Type B pancreatic cell (in vitro differentiated cells): ENCODE results near the gene PMEPA1. TPM values are rescaled to one million over a fixed set of nuclear protein-coding genes. Genes with fewer than 3 reads are reported as not detected.

Source experiments
- DNase-seq: peaks from one replicate; pipeline ENCODE4 v3.0.0; 2021; ENCODE audit warnings: mixed read lengths; ENCODE audit not compliant: unreplicated experiment; ENCODE audit errors: extremely low spot score
- H3K27ac Mint-ChIP-seq: 2 replicates; pipeline ENCODE4 v1.8.0; 2021; ENCODE audit warnings: mild to moderate bottlenecking, mixed read lengths
- H3K27me3 Mint-ChIP-seq: 2 replicates; pipeline ENCODE4 v1.8.0; 2021; ENCODE audit warnings: mixed read lengths
- H3K36me3 Mint-ChIP-seq: 2 replicates; pipeline ENCODE4 v1.8.0; 2021; ENCODE audit warnings: mixed read lengths
- H3K4me1 Mint-ChIP-seq: one replicate; pipeline ENCODE4 v1.8.0; 2021; ENCODE audit warnings: mixed read lengths; ENCODE audit not compliant: unreplicated experiment
- H3K4me3 Mint-ChIP-seq: 2 replicates; pipeline ENCODE4 v1.8.0; 2021; ENCODE audit warnings: mild to moderate bottlenecking, mixed read lengths
- H3K9me3 Mint-ChIP-seq: 2 replicates; pipeline ENCODE4 v1.8.0; 2021; ENCODE audit warnings: mixed read lengths
- total RNA-seq: library from RNA; stranded (reverse); gene quantifications from 2 replicates; pipeline ENCODE4 v1.2.1, GENCODE V29; 2021; ENCODE audit warnings: low replicate concordance
- TF ChIP-seq, protein P1 (sequence below): fragments of 200-600 bp; sonication (generic); conservative IDR thresholded peaks from 2 replicates; pipeline ENCODE4 v1.5.0; 2021; ENCODE audit warnings: antibody characterized with exemption, mild to moderate bottlenecking

PMEPA1 gene
- total RNA-seq, 1 donor from 2014 or later, result 8.8 TPM

DNA sequence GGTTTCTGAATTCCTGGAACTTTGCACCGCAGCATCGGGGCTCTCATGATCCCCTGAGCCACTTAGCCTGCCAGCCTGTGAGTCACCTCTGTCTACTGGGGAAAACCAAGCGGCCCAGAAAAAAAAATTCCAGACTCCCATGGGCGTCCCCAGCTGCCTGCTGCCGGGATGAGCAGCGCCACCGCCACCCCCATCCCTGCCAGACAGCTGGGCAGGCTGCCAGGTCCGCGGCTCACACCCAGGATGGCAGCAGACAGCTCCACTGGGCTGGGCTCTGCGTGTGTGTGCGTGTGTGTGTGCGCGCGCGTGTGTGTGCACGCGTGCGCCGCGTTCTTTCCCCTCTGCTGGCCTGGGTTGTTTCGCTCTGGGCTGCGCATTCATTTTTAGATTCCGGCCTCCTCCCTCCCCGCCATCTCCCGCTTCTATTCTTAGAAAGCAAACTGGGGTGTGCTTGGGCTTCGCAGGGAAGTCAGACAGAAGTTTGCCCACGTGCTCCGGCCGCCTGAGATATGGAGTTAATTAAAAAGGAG is 38.9 kb upstream of the PMEPA1 start:
- H3K36me3 Mint-ChIP-seq, result no peaks in the 10 kb centered on the region
- H3K27me3 Mint-ChIP-seq, result peaks cover 12% of the 10 kb centered on the region
- no peak for DNase-seq
- H3K27ac Mint-ChIP-seq, result no peak overlapping the region
- H3K4me1 Mint-ChIP-seq, result peaks cover 13% of the 10 kb centered on the region
- H3K9me3 Mint-ChIP-seq, result no peaks in the 10 kb centered on the region
- TF ChIP-seq, protein P1, sequence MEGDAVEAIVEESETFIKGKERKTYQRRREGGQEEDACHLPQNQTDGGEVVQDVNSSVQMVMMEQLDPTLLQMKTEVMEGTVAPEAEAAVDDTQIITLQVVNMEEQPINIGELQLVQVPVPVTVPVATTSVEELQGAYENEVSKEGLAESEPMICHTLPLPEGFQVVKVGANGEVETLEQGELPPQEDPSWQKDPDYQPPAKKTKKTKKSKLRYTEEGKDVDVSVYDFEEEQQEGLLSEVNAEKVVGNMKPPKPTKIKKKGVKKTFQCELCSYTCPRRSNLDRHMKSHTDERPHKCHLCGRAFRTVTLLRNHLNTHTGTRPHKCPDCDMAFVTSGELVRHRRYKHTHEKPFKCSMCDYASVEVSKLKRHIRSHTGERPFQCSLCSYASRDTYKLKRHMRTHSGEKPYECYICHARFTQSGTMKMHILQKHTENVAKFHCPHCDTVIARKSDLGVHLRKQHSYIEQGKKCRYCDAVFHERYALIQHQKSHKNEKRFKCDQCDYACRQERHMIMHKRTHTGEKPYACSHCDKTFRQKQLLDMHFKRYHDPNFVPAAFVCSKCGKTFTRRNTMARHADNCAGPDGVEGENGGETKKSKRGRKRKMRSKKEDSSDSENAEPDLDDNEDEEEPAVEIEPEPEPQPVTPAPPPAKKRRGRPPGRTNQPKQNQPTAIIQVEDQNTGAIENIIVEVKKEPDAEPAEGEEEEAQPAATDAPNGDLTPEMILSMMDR, result no peak
- no peak overlapping the region for H3K4me3 Mint-ChIP-seq

DNA sequence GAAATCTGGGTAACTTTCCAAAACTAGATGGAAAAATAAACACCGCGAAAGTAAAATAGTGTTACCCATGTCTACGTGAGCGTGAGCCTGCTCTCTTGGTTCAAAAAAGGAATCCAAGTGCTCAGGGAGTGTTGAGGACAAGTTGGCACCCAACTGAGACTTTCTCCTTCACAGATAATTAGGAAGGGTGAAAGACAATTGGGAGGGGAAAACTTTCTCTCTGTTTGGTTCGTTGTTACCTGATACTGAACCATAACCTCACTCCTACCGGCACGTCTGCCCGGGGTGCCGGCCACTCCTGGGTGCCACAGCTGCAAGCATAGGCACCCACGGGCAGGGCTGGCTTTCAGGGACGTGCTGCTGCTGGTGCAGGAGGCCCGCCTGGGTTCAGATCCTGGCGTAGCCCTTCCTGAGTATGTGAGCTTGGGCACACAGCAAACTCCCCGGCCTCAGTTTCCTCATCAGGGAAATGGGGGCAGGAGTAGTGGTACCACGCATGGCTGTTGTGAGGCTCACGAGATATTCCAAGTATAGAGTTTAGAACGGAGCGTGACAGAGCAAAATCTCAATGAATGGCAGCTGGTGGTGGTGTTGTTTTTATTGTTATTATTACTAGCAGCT is 38.2 kb upstream of the PMEPA1 start:
- Mint-ChIP-seq H3K36me3 (no peaks in the 10 kb centered on the region), H3K27ac (no peak overlapping the region), H3K27me3 (peaks cover 6% of the 10 kb centered on the region), H3K4me3 (no peak overlapping the region), H3K9me3 (no peaks in the 10 kb centered on the region), H3K4me1 (peaks cover 17% of the 10 kb centered on the region)
- no peak for DNase-seq
- TF ChIP-seq, protein P1, result no peak

DNA sequence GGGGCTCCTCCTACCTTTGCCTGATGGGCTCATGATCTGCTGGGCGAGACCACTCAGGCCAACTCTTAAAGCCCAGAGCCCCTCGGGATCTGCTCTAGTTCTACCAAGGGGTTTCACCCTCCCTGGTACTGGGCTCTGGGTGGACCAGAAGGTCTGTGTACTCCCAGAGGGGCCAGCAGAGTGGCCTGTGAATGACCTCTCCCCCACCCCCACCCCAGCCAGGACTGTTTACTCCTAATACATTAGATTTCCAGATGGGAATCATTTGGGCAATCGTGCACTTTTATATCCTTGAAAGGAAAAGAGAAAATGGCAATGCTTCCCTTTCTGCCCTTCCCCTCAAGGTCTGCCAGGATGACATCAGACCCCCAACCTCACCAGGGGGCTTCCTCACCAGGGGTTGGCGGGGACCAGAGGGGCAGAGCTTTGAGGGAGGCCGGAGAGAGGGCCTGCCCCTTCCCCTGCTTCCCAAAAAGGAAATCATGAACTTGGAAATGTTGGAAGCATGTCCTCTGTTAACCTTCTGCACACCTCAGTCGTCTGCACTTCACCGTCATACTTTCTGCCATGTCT is 37.1 kb upstream of the PMEPA1 start:
- TF ChIP-seq, protein P1, result no peak
- no peak overlapping the region for H3K4me3 Mint-ChIP-seq
- no peaks in the 10 kb centered on the region for H3K9me3 Mint-ChIP-seq

DNA sequence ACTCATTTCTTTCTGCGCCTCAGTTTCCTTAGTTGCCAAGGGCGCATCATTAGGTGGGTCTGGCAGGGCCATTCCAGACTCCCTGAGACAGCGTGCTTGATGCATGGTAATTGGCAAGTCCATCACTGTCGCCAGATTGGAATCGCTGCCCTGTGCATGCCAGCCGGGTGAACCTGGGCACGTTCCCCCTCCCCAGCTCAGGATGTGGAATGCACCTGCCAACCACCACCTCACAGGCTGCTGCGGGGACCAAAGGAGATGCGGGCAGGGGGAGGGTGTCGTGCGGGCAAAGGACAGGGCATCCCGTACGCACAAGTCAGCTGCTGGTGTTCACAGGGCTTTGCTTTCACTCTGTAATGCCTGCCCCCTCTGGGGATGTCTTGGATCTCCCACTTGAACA is 36.4 kb upstream of the PMEPA1 start:
- DNase-seq, result no peak
- Mint-ChIP-seq H3K9me3 (no peaks in the 10 kb centered on the region), H3K36me3 (no peaks in the 10 kb centered on the region), H3K27me3 (peaks cover 8% of the 10 kb centered on the region), H3K27ac (no peak overlapping the region), H3K4me1 (peaks cover 27% of the 10 kb centered on the region), H3K4me3 (no peak overlapping the region)
- TF ChIP-seq, protein P1, result no peak

More for the DNA sequence above, 37.1 kb upstream of the PMEPA1 start:
- DNase-seq, result no peak
- peaks cover 26% of the 10 kb centered on the region for H3K4me1 Mint-ChIP-seq
- H3K27ac Mint-ChIP-seq, result no peak overlapping the region
- no peaks in the 10 kb centered on the region for H3K36me3 Mint-ChIP-seq
- H3K27me3 Mint-ChIP-seq, result peaks cover 8% of the 10 kb centered on the region

DNA sequence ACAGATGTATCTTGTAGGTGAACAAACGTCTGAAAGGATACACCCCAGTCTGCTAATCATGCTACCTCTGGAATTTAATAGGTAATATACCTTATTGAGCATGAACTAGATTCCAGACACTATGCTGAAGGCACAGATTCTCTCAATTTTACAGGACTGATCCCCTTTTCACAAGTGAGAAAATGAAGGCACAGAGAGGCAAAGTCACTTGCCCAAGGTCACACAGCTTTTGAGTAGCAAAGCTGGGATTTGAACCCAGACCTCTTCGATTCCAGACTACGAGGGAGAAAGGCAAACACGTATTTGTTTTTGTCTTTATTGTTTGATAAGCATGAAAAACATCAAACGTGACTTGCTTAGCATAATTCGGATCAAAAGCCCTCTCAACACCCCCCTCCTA is 34.4 kb upstream of the PMEPA1 start:
- Mint-ChIP-seq H3K27ac (no peak overlapping the region), H3K27me3 (peaks cover 4% of the 10 kb centered on the region), H3K36me3 (no peaks in the 10 kb centered on the region), H3K9me3 (no peaks in the 10 kb centered on the region), H3K4me3 (no peak overlapping the region), H3K4me1 (peaks cover 27% of the 10 kb centered on the region)
- TF ChIP-seq, protein P1, result no peak
- no peak for DNase-seq
